ENCODE results near the gene GFRA3. TPM values are rescaled to one million over a fixed set of nuclear protein-coding genes. Genes with fewer than 3 reads are reported as not detected.
"Not testable (repeated sequence)": the region's sequence is repeated elsewhere in the genome, so short reads cannot be mapped to it uniquely, and the experiment has no call there.

The GFRA3 gene
- total RNA-seq, 2 experiments from 2014 or later: 0.15 to 0.21 TPM

GRCh38 chr5:138275379-138275782 lies 960 bp upstream of the GFRA3 start:
- no peak overlapping the region for H3K4me3 Mint-ChIP-seq
- H3K4me1 Mint-ChIP-seq: peaks cover 5% of the 10 kb centered on the region
- ChIA-PET POLR2A (no interaction called here), CTCF (interaction anchor here (0.8 to 1.2 kb wide), 6 partner anchors 10 to 199 kb away, joined by 3 to 5 read pairs (median 4); no protein-coding TSS in a partner anchor)
- H3K27me3 Mint-ChIP-seq: peaks cover 30% of the 10 kb centered on the region
- no peak overlapping the region for H3K27ac Mint-ChIP-seq
- no peak for DNase-seq
- H3K9me3 Mint-ChIP-seq: no peaks in the 10 kb centered on the region
- no peaks in the 10 kb centered on the region for H3K36me3 Mint-ChIP-seq (ENCODE audit: low read depth)

- Mint-ChIP-seq H3K27me3 (peaks cover 30% of the 10 kb centered on the region), H3K27ac (no peak overlapping the region), H3K9me3 (no peaks in the 10 kb centered on the region), H3K4me3 (no peak overlapping the region), H3K4me1 (peaks cover 5% of the 10 kb centered on the region), H3K36me3 (ENCODE audit: low read depth) (no peaks in the 10 kb centered on the region)
- DNase-seq: no peak
- CTCF ChIA-PET: no interaction called here
- POLR2A ChIA-PET: no interaction called here
Measured at GRCh38 chr5:138273834-138274188, 610 bp downstream of the GFRA3 start.

DNA sequence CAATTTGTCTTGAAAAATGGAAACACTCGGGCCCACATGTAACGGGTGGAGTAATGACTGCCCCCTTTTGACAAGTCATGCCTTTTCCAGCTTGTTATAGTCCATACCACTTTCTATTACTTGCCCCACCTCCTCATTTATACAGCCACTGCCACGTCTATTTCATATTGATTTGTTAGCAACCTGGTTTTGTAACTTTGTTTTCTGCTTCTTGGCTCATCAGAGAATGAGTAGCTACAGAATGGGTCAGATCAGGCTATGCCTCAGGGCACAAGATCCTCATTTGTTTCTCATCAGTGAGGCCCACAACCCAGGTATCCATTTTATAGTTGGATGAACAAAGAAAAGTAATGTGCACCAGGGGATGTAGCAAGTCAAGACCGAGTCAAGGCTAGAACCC lies 1.7 kb downstream of the GFRA3 start:
- peaks cover 30% of the 10 kb centered on the region for H3K27me3 Mint-ChIP-seq
- H3K36me3 Mint-ChIP-seq (ENCODE audit: low read depth): no peaks in the 10 kb centered on the region
- no peak overlapping the region for H3K4me3 Mint-ChIP-seq
- no peak overlapping the region for H3K27ac Mint-ChIP-seq
- DNase-seq: no peak
- CTCF ChIA-PET: no interaction called here
- POLR2A ChIA-PET: no interaction called here
- H3K4me1 Mint-ChIP-seq: peaks cover 5% of the 10 kb centered on the region
- no peaks in the 10 kb centered on the region for H3K9me3 Mint-ChIP-seq

DNA sequence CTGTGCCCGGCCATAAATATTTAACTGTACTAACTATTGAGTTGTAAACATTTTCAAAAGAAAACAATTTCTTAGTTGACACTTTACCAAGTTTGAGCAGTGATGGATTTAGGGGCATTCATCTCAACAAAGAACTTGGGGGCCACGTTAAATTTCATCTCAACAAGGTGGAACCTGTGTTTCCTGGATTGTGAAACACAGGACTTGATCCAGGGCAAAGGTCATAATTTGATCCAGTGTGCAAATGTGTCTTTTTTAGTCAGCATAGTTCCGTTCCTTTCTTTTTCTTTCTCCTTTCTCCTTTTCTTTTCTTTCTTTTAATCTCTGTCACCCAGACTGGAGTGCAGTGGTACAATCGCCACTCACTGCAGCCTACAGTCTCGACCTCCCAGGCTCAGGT lies 3.1 kb downstream of the GFRA3 start:
- CTCF ChIA-PET: interaction anchor here (0.7 to 1.2 kb wide), 2 partner anchors 87 to 1303 kb away, joined by 4 to 5 read pairs; no protein-coding TSS in a partner anchor

DNA sequence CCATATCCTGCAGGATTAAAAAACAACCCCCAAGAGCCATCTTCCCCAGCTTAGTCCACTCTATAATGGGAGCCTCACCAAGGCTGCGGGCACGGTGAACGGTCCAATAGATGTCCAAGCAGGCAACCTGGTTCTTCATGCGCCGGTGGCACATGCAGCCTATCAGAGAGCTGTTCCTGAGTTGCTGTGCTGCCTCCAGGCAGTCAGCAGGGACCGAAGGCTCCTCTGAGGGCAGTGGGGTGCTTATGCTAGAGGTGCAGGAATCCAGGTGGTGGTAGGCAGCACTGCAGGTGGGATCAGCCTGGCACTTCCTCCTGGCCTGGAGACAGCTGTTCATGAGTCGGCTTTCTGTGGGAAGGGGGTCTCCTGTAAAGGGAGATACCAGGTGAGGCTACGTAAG lies 10.2 kb downstream of the GFRA3 start:
- H3K36me3 Mint-ChIP-seq (ENCODE audit: low read depth): no peaks in the 10 kb centered on the region
- H3K27me3 Mint-ChIP-seq: peaks cover 3% of the 10 kb centered on the region
- no peaks in the 10 kb centered on the region for H3K4me1 Mint-ChIP-seq
- no peak for DNase-seq
- H3K27ac Mint-ChIP-seq: no peak overlapping the region
- CTCF ChIA-PET: interaction anchor here (0.5 to 1.2 kb wide), 5 partner anchors 11 to 296 kb away, joined by 3 read pairs; no protein-coding TSS in a partner anchor
- POLR2A ChIA-PET: no interaction called here
- H3K4me3 Mint-ChIP-seq: no peak overlapping the region
- H3K9me3 Mint-ChIP-seq: no peaks in the 10 kb centered on the region

More for the DNA sequence above, 3.1 kb downstream of the GFRA3 start:
- POLR2A ChIA-PET: no interaction called here
- Mint-ChIP-seq H3K4me3 (no peak overlapping the region), H3K36me3 (ENCODE audit: low read depth) (no peaks in the 10 kb centered on the region), H3K27me3 (peaks cover 28% of the 10 kb centered on the region), H3K27ac (no peak overlapping the region), H3K4me1 (peaks cover 5% of the 10 kb centered on the region), H3K9me3 (no peaks in the 10 kb centered on the region)
- DNase-seq: no peak

DNA sequence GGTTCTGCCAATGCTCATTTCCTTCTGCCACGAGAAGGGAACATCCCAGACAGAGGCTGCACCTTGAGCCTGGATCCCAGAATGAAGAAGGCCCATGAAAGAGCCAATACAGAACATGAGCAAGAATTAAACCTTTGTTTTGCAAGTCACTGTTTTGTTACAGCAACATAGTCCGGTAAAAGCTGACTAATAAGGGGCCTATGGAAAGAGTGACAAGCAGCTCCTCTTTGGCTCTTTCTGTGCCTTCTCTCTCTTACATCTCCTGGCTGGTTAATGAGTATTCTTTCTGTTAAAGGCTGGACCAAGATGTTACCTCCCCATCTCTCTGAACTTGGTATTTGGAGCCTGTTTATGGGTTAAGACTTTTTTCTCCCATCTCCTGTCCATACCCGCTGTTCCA lies 10.8 kb downstream of the GFRA3 start:
- CTCF ChIA-PET: interaction anchor here (0.8 to 1.2 kb wide), 2 partner anchors 15 to 20 kb away, joined by 3 read pairs; no protein-coding TSS in a partner anchor
- H3K27ac Mint-ChIP-seq: no peak overlapping the region
- H3K4me3 Mint-ChIP-seq: no peak overlapping the region
- no peak for DNase-seq
- H3K9me3 Mint-ChIP-seq: no peaks in the 10 kb centered on the region
- H3K36me3 Mint-ChIP-seq (ENCODE audit: low read depth): no peaks in the 10 kb centered on the region
- no peaks in the 10 kb centered on the region for H3K4me1 Mint-ChIP-seq
- POLR2A ChIA-PET: no interaction called here
- peaks cover 3% of the 10 kb centered on the region for H3K27me3 Mint-ChIP-seq

DNA sequence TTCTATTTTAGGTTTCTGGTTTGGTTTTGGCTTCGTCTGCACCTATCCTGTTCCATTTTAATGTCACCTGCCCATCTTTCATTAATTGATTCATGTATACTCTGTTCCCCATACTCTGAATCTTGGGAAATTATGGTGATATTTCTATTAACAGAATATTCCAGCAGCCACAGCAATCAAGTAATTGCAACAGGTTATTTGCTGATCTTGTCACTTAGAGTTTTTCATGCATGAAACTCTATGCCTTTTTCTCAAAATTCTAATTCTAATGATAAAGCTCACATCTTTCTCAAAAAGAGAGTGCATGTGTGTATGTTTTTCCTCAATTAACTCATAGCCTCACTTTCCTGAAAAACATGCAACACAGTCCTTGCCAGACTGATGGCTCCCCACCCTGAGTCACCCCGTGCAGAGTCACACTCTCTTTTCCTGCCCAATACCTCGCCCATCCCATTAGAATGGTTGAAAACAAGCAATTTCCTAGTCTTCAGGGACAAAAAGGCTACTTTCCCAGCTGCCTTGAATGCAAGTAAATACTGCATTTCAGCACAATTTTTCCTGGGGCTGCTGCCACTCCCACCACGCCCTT lies 15.6 kb downstream of the GFRA3 start:
- Mint-ChIP-seq H3K27me3 (peaks cover 2% of the 10 kb centered on the region), H3K4me1 (no peaks in the 10 kb centered on the region), H3K9me3 (no peaks in the 10 kb centered on the region), H3K4me3 (no peak overlapping the region), H3K27ac (no peak overlapping the region), H3K36me3 (ENCODE audit: low read depth) (no peaks in the 10 kb centered on the region)
- ChIA-PET CTCF (interaction anchor here (1.1 kb wide), 1 partner anchor 12 kb away, joined by 3 read pairs; no protein-coding TSS in a partner anchor), POLR2A (no interaction called here)
- DNase-seq: no peak

- H3K4me1 Mint-ChIP-seq: no peaks in the 10 kb centered on the region
- no peak overlapping the region for H3K4me3 Mint-ChIP-seq
- H3K9me3 Mint-ChIP-seq: no peaks in the 10 kb centered on the region
- peaks cover 2% of the 10 kb centered on the region for H3K27me3 Mint-ChIP-seq
- DNase-seq: no peak
- POLR2A ChIA-PET: no interaction called here
- H3K27ac Mint-ChIP-seq: no peak overlapping the region
- no peaks in the 10 kb centered on the region for H3K36me3 Mint-ChIP-seq (ENCODE audit: low read depth)
- CTCF ChIA-PET: no interaction called here
Measured at GRCh38 chr5:138257583-138257982, 16.8 kb downstream of the GFRA3 start.

GRCh38 chr5:138252944-138253343 lies 21.5 kb downstream of the GFRA3 start:
- Mint-ChIP-seq H3K9me3 (no peaks in the 10 kb centered on the region), H3K27ac (no peak overlapping the region), H3K36me3 (ENCODE audit: low read depth) (no peaks in the 10 kb centered on the region), H3K4me1 (no peaks in the 10 kb centered on the region), H3K27me3 (peaks cover 2% of the 10 kb centered on the region), H3K4me3 (no peak overlapping the region)
- CTCF ChIA-PET: no interaction called here
- DNase-seq: no peak
- POLR2A ChIA-PET: no interaction called here

DNA sequence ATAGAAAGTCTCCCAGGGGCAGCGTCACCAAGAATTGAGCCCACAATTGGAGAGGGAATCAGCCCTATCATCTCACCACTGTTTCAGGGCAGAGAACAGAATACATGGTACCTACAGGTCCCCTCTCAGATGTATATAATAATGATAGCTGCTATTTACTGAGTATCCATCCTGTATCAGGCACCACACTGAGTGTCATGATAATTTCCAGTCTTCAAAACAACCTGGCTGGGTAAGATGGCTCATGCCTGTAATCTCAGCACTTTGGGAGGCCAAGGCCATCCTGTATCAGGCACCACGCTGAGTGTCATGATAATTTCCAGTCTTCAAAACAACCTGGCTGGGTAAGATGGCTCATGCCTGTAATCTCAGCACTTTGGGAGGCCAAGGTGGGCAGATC lies 26.6 kb downstream of the GFRA3 start:
- H3K27ac Mint-ChIP-seq; H3K4me1 Mint-ChIP-seq; CTCF ChIA-PET; H3K36me3 Mint-ChIP-seq (ENCODE audit: low read depth); H3K4me3 Mint-ChIP-seq; DNase-seq; POLR2A ChIA-PET; H3K9me3 Mint-ChIP-seq: not testable (repeated sequence)
- peaks cover 21% of the 10 kb centered on the region for H3K27me3 Mint-ChIP-seq

DNA sequence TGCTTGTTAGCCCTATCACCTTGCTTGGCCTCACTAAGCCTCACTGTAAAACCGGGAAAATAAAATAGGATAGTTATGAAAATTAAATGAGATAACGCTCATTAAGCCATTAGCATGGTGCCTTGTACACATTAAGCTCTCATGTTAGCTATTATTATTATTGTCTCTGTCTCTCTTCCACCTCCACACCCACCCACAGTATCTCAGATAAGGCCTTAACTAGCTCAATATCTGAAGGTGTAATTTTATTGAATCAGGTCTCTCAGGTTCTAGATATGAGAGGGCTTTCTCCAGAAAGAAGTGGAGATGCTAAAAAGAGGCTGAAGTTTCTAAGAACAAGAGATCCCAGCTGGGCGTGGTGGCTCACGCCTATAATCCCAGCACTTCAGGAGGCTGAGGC lies 27.6 kb downstream of the GFRA3 start:
- Mint-ChIP-seq H3K4me3 (no peak overlapping the region), H3K9me3 (no peaks in the 10 kb centered on the region), H3K36me3 (ENCODE audit: low read depth) (no peaks in the 10 kb centered on the region), H3K27me3 (peaks cover 30% of the 10 kb centered on the region), H3K27ac (no peak overlapping the region), H3K4me1 (no peaks in the 10 kb centered on the region)
- DNase-seq: no peak
- ChIA-PET POLR2A (no interaction called here), CTCF (interaction anchor here (0.6 to 0.9 kb wide), 2 partner anchors 13 to 18 kb away, joined by 3 read pairs; no protein-coding TSS in a partner anchor)

DNA sequence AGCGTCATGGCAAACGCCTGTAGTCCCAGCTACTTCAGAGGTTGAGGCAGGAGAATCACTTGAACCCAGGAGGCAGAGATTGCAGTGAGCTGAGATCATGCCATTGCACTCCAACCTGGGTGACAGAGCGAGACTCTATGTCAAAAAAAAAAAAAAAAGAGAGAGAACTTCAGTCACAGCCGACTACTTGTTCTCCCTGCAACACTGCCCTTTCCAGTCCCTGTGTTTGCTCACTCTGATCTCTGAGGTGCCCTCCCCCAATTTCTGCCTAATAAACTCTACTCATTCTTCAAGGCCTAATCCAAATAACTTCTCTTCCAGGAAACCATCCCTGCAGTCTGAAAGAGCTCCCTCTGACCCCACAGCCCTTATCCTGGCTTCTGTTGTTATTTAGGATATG lies 28.1 kb downstream of the GFRA3 start:
- DNase-seq: no peak
- peaks cover 2% of the 10 kb centered on the region for H3K4me1 Mint-ChIP-seq
- POLR2A ChIA-PET: no interaction called here
- no peak overlapping the region for H3K4me3 Mint-ChIP-seq
- CTCF ChIA-PET: interaction anchor here (0.6 to 1.2 kb wide), 3 partner anchors 13 to 106 kb away, joined by 3 to 4 read pairs (median 3); partner anchors contain the start of gene KDM3B
- peaks cover 33% of the 10 kb centered on the region for H3K27me3 Mint-ChIP-seq
- H3K27ac Mint-ChIP-seq: no peak overlapping the region
- H3K36me3 Mint-ChIP-seq (ENCODE audit: low read depth): no peaks in the 10 kb centered on the region
- H3K9me3 Mint-ChIP-seq: no peaks in the 10 kb centered on the region

DNA sequence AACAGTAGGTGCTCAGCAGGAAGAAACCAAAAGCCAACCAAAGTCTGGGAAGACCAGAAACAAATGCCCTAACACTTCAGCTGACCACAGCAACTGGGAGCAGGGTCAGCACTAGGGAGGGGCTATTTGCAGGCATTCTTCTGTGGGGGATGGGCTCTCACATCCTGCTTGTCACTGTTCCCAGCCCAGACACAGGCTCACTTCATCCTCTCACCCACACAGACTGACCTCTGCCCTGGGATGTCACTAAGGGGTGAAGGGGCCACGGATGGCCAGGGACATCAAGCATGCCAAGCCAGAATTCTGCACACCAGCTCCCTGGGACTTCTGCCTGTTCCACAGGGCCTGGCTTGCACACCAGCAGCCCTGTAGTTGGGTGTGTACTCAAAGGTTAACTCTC lies 28.7 kb downstream of the GFRA3 start:
- no peak overlapping the region for H3K27ac Mint-ChIP-seq
- DNase-seq: no peak
- H3K27me3 Mint-ChIP-seq: peaks cover 39% of the 10 kb centered on the region
- no peaks in the 10 kb centered on the region for H3K9me3 Mint-ChIP-seq
- CTCF ChIA-PET: interaction anchor here (1.2 kb wide), 1 partner anchor 106 kb away, joined by 4 read pairs; the partner anchor contains the start of gene KDM3B
- no peaks in the 10 kb centered on the region for H3K36me3 Mint-ChIP-seq (ENCODE audit: low read depth)
- POLR2A ChIA-PET: no interaction called here
- H3K4me3 Mint-ChIP-seq: no peak overlapping the region
- peaks cover 8% of the 10 kb centered on the region for H3K4me1 Mint-ChIP-seq

GRCh38 chr5:138243794-138244193 lies 30.6 kb downstream of the GFRA3 start:
- DNase-seq: no peak
- H3K9me3 Mint-ChIP-seq: no peaks in the 10 kb centered on the region
- POLR2A ChIA-PET: no interaction called here
- H3K36me3 Mint-ChIP-seq (ENCODE audit: low read depth): no peaks in the 10 kb centered on the region
- peaks cover 52% of the 10 kb centered on the region for H3K27me3 Mint-ChIP-seq
- no peak overlapping the region for H3K27ac Mint-ChIP-seq
- no peak overlapping the region for H3K4me3 Mint-ChIP-seq
- peaks cover 11% of the 10 kb centered on the region for H3K4me1 Mint-ChIP-seq
- CTCF ChIA-PET: interaction anchor here (0.6 to 1.5 kb wide), 5 partner anchors 8 to 108 kb away, joined by 3 to 5 read pairs (median 4); no protein-coding TSS in a partner anchor

Measured in activated CD4-positive, alpha-beta T cell treated with anti-CD3 and anti-CD28 coated beads, Interleukin-2, amount 10 ng/mL, durations not matched to agents 7 days and 5 days (primary cell).